ENCODE results near the gene SLC35F5.

- no peak for TF ChIP-seq SUZ12 (IDR thresholded peaks at IDR 0.05; ENCODE audit: extremely low read depth, insufficient read depth, insufficient read length)
- TF ChIP-seq ZNF274 (IDR thresholded peaks at IDR 0.05; ENCODE audit: low read depth, low read length), result no peak
- no peak for TF ChIP-seq YY1 (IDR thresholded peaks at IDR 0.05; ENCODE audit: insufficient read depth, insufficient read length)
Measured at GRCh38 chr2:113762377-113763118, 6.1 kb upstream of the SLC35F5 start.
